NB4 (cell line): ENCODE results near the gene KLK11.

Experiments used
- MAX ChIP-seq: IDR thresholded peaks from 2 replicates; pipeline ENCODE4 v1.6.1; 2011; ENCODE audit warnings: low read depth, low read length
- MYC ChIP-seq: IDR thresholded peaks from 2 replicates; pipeline ENCODE4 v1.6.1; 2011; ENCODE audit warnings: low read depth, low read length
- POLR2A ChIP-seq: IDR thresholded peaks from 2 replicates; pipeline ENCODE4 v1.6.1; 2011; ENCODE audit warnings: mild to moderate bottlenecking; ENCODE audit not compliant: insufficient read length; ENCODE audit errors: extremely low read depth
- TF ChIP-seq, protein P1 (sequence below): IDR thresholded peaks from one replicate; pipeline ENCODE4 v1.5.1; 2012; ENCODE audit warnings: low read depth, low read length

- no peak for TF ChIP-seq POLR2A
- TF ChIP-seq, protein P1, sequence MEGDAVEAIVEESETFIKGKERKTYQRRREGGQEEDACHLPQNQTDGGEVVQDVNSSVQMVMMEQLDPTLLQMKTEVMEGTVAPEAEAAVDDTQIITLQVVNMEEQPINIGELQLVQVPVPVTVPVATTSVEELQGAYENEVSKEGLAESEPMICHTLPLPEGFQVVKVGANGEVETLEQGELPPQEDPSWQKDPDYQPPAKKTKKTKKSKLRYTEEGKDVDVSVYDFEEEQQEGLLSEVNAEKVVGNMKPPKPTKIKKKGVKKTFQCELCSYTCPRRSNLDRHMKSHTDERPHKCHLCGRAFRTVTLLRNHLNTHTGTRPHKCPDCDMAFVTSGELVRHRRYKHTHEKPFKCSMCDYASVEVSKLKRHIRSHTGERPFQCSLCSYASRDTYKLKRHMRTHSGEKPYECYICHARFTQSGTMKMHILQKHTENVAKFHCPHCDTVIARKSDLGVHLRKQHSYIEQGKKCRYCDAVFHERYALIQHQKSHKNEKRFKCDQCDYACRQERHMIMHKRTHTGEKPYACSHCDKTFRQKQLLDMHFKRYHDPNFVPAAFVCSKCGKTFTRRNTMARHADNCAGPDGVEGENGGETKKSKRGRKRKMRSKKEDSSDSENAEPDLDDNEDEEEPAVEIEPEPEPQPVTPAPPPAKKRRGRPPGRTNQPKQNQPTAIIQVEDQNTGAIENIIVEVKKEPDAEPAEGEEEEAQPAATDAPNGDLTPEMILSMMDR = no peak
- TF ChIP-seq MYC = no peak
- TF ChIP-seq MAX = no peak
Measured at GRCh38 chr19:50972795-50973376, 53.5 kb downstream of the KLK11 start.
